ENCODE results near the gene SHB. TPM values are rescaled to one million over a fixed set of nuclear protein-coding genes. Genes with fewer than 3 reads are reported as not detected.
A peak's percentile ranks its signal among the peaks of the same experiment; 100 is the strongest.

Gene SHB
- total RNA-seq, 2 donors from 2014 or later = 1.0 to 1.6 TPM

DNA sequence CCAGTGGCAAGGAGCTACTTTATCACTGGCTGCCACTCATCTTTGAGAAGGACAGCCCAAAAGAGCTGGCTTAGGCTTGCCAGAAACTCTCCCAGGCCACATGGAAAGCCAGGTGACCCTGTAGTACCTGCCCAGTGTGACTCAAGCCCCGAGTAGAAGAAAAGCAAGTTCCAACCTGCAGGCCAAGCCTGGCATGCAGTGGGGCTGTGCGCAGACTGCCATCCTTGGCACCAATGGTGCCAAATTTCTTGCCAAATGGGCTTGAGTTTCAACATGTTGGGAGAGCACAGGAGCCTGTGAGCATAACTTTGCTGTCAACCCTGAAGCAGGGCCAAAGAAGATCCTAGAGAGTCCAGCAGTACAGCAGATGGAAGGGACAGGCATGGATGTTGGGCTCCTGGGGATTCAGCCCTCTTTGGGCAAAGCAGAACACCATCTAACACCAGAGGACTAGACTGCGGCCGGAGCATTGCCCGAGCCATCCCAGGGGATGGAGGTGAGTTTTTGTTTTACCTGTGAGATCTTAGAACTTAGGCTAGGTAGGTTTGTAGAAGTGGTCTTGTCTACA lies 27.3 kb upstream of the SHB start:
- Mint-ChIP-seq H3K9me3 (no peaks in the 10 kb centered on the region), H3K4me3 (no peak overlapping the region), H3K27ac (no peak overlapping the region), H3K27me3 (ENCODE audit: low read depth) (peaks cover 22% of the 10 kb centered on the region), H3K36me3 (ENCODE audit: insufficient read depth in 2 of 2) (no peaks in the 10 kb centered on the region), H3K4me1 (ENCODE audit: low read depth) (no peaks in the 10 kb centered on the region)
- DNase-seq (no peak), ATAC-seq (replicated peaks in 1 of 2) (no peak)

GRCh38 chr9:38094165-38094564 lies 25.1 kb upstream of the SHB start:
- H3K27me3 Mint-ChIP-seq (ENCODE audit: low read depth) = peaks cover 12% of the 10 kb centered on the region
- H3K36me3 Mint-ChIP-seq (ENCODE audit: insufficient read depth in 2 of 2) = no peaks in the 10 kb centered on the region
- no peaks in the 10 kb centered on the region for H3K4me1 Mint-ChIP-seq (ENCODE audit: low read depth)
- DNase-seq = no peak
- no peak overlapping the region for H3K4me3 Mint-ChIP-seq
- no peaks in the 10 kb centered on the region for H3K9me3 Mint-ChIP-seq
- no peak overlapping the region for H3K27ac Mint-ChIP-seq
- ATAC-seq (replicated peaks in 1 of 2) = no peak

GRCh38 chr9:38092656-38093055 lies 23.6 kb upstream of the SHB start:
- no peaks in the 10 kb centered on the region for H3K9me3 Mint-ChIP-seq
- no peak overlapping the region for H3K4me3 Mint-ChIP-seq
- H3K4me1 Mint-ChIP-seq (ENCODE audit: low read depth) = no peaks in the 10 kb centered on the region
- no peaks in the 10 kb centered on the region for H3K36me3 Mint-ChIP-seq (ENCODE audit: insufficient read depth in 2 of 2)
- no peak overlapping the region for H3K27ac Mint-ChIP-seq
- ATAC-seq (replicated peaks in 1 of 2) = no peak
- DNase-seq = no peak
- H3K27me3 Mint-ChIP-seq (ENCODE audit: low read depth) = no peaks in the 10 kb centered on the region

DNA sequence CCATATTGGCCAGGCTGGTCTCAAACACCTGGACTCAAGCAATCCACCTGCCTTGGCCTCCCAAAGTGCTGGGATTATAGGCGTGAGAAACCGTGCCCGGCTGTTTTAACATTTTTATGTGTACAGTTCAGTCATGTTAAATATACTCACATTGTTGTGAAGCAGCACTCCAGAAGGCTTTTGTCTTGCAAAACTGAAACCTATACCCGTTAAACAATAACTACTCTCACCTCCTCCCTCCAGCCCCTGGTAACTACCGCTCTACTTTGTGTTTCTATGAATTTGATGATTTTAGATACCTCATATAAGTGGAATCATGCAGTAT lies 23.1 kb upstream of the SHB start:
- DNase-seq (no peak), ATAC-seq (replicated peaks in 1 of 2) (no peak)
- H3K4me1 Mint-ChIP-seq (ENCODE audit: low read depth) = no peaks in the 10 kb centered on the region
- no peak overlapping the region for H3K4me3 Mint-ChIP-seq
- H3K9me3 Mint-ChIP-seq = no peaks in the 10 kb centered on the region
- H3K27me3 Mint-ChIP-seq (ENCODE audit: low read depth) = no peaks in the 10 kb centered on the region
- H3K27ac Mint-ChIP-seq = no peak overlapping the region
- H3K36me3 Mint-ChIP-seq (ENCODE audit: insufficient read depth in 2 of 2) = no peaks in the 10 kb centered on the region

- ATAC-seq (replicated peaks in 1 of 2) (no peak), DNase-seq (no peak)
- Mint-ChIP-seq H3K36me3 (ENCODE audit: insufficient read depth in 2 of 2) (no peaks in the 10 kb centered on the region), H3K9me3 (no peaks in the 10 kb centered on the region), H3K4me1 (ENCODE audit: low read depth) (no peaks in the 10 kb centered on the region), H3K4me3 (no peak overlapping the region), H3K27me3 (ENCODE audit: low read depth) (no peaks in the 10 kb centered on the region), H3K27ac (no peak overlapping the region)
These were observed 22.5 kb upstream of the SHB start for GRCh38 chr9:38091310-38092199.

GRCh38 chr9:38090170-38090569 lies 21.1 kb upstream of the SHB start:
- no peak overlapping the region for H3K27ac Mint-ChIP-seq
- H3K36me3 Mint-ChIP-seq (ENCODE audit: insufficient read depth in 2 of 2) = no peaks in the 10 kb centered on the region
- no peaks in the 10 kb centered on the region for H3K4me1 Mint-ChIP-seq (ENCODE audit: low read depth)
- H3K27me3 Mint-ChIP-seq (ENCODE audit: low read depth) = no peaks in the 10 kb centered on the region
- H3K9me3 Mint-ChIP-seq = no peaks in the 10 kb centered on the region
- ATAC-seq (replicated peaks in 1 of 2) = no peak
- no peak overlapping the region for H3K4me3 Mint-ChIP-seq
- no peak for DNase-seq

GRCh38 chr9:38089387-38090165 lies 20.5 kb upstream of the SHB start:
- H3K4me1 Mint-ChIP-seq (ENCODE audit: low read depth) = no peaks in the 10 kb centered on the region
- no peaks in the 10 kb centered on the region for H3K27me3 Mint-ChIP-seq (ENCODE audit: low read depth)
- H3K27ac Mint-ChIP-seq = no peak overlapping the region
- no peak for ATAC-seq (replicated peaks in 1 of 2)
- H3K4me3 Mint-ChIP-seq = no peak overlapping the region
- no peaks in the 10 kb centered on the region for H3K9me3 Mint-ChIP-seq
- no peak for DNase-seq
- no peaks in the 10 kb centered on the region for H3K36me3 Mint-ChIP-seq (ENCODE audit: insufficient read depth in 2 of 2)

- no peaks in the 10 kb centered on the region for H3K36me3 Mint-ChIP-seq (ENCODE audit: insufficient read depth in 2 of 2)
- peak; percentile 53 to 66 for ATAC-seq (replicated peaks in 1 of 2)
- no peaks in the 10 kb centered on the region for H3K9me3 Mint-ChIP-seq
These were observed 19.2 kb upstream of the SHB start for GRCh38 chr9:38088006-38088925.

GRCh38 chr9:38086496-38086895 lies 17.5 kb upstream of the SHB start:
- Mint-ChIP-seq H3K4me1 (ENCODE audit: low read depth) (no peaks in the 10 kb centered on the region), H3K27ac (no peak overlapping the region), H3K9me3 (no peaks in the 10 kb centered on the region), H3K27me3 (ENCODE audit: low read depth) (no peaks in the 10 kb centered on the region), H3K4me3 (no peak overlapping the region), H3K36me3 (ENCODE audit: insufficient read depth in 2 of 2) (no peaks in the 10 kb centered on the region)
- ATAC-seq (replicated peaks in 1 of 2) (no peak), DNase-seq (no peak)

More at GRCh38 chr9:38088006-38088925, 19.2 kb upstream of the SHB start:
- DNase-seq = peak; percentile 71 to 82
- Mint-ChIP-seq H3K27me3 (ENCODE audit: low read depth) (no peaks in the 10 kb centered on the region), H3K4me1 (ENCODE audit: low read depth) (no peaks in the 10 kb centered on the region), H3K27ac (no peak overlapping the region), H3K4me3 (no peak overlapping the region)

DNA sequence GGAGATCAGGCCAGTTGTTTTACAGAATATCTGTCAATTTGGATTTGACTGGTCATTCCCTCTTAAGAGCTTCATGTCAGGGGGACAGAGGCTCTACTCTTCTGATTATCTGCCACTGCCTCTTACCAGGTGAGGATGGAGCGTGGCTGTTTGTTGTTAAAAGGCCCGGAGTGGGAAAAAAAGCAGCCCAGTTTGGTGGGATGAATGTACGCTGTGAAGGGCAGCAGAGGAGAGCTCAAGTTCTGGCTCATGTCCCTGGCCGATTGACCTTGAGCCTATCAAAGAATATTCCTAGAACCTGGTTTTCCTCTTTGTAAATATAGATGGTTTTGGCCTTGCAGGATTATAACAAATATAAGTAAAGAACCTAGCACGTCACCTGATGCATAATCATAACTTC lies 16.3 kb upstream of the SHB start:
- Mint-ChIP-seq H3K36me3 (ENCODE audit: insufficient read depth in 2 of 2) (no peaks in the 10 kb centered on the region), H3K4me3 (no peak overlapping the region), H3K27me3 (ENCODE audit: low read depth) (no peaks in the 10 kb centered on the region), H3K4me1 (ENCODE audit: low read depth) (no peaks in the 10 kb centered on the region), H3K9me3 (no peaks in the 10 kb centered on the region), H3K27ac (no peak overlapping the region)
- no peak for DNase-seq
- no peak for ATAC-seq (replicated peaks in 1 of 2)

DNA sequence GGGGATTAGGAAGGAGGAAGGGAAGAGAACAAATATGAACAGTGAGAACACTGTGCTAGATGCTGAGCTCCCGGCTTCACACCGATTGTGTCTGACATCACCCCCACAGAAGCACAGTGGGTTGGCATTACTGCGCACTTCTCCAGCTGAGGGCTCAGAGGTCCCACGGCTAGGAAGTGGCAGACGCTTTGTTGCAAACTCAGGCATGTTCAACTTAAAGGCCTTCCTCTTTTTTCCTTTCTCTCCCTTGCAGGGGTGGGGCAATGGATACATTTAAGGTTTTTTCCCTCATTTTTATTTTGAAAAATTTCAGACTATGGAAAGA lies 15.5 kb upstream of the SHB start:
- H3K9me3 Mint-ChIP-seq = no peaks in the 10 kb centered on the region
- H3K27me3 Mint-ChIP-seq (ENCODE audit: low read depth) = peaks cover 6% of the 10 kb centered on the region
- no peak overlapping the region for H3K27ac Mint-ChIP-seq
- H3K4me3 Mint-ChIP-seq = no peak overlapping the region
- no peak for ATAC-seq (replicated peaks in 1 of 2)
- no peak for DNase-seq
- H3K4me1 Mint-ChIP-seq (ENCODE audit: low read depth) = no peaks in the 10 kb centered on the region
- no peaks in the 10 kb centered on the region for H3K36me3 Mint-ChIP-seq (ENCODE audit: insufficient read depth in 2 of 2)

GRCh38 chr9:38083858-38084555 lies 15.0 kb upstream of the SHB start:
- no peak overlapping the region for H3K4me3 Mint-ChIP-seq
- no peaks in the 10 kb centered on the region for H3K36me3 Mint-ChIP-seq (ENCODE audit: insufficient read depth in 2 of 2)
- no peaks in the 10 kb centered on the region for H3K4me1 Mint-ChIP-seq (ENCODE audit: low read depth)
- H3K27me3 Mint-ChIP-seq (ENCODE audit: low read depth) = peaks cover 11% of the 10 kb centered on the region
- no peak overlapping the region for H3K27ac Mint-ChIP-seq
- no peaks in the 10 kb centered on the region for H3K9me3 Mint-ChIP-seq
- ATAC-seq (replicated peaks in 1 of 2) (no peak), DNase-seq (no peak)

Measured in activated T-cell treated with anti-CD3 and anti-CD28 coated beads, Interleukin-2, amount 50 U/mL, for 72 hours (primary cell).